Nucleus accumbens (tissue), 56 donors: ENCODE measurements around the gene FAM117B.
A peak's percentile ranks its signal among the peaks of the same experiment; 100 is the strongest.

Experiments used
- DNase-seq, 56 donors: peaks; one replicate each; lab custom pipeline; 2025; lab: John Stamatoyannopoulos, UW

The FAM117B gene

GRCh38 chr2:202754936-202755335 is 120.2 kb downstream of the FAM117B start:
- DNase-seq = peak in 6 of 56 donors; percentile 2 to 24 (median 10)

- no peak for DNase-seq
Observed at GRCh38 chr2:202756598-202756997, 121.8 kb downstream of the FAM117B start.

- DNase-seq = no peak
Observed at GRCh38 chr2:202757339-202757738, 122.6 kb downstream of the FAM117B start.

GRCh38 chr2:202758128-202758527 is 123.4 kb downstream of the FAM117B start:
- DNase-seq = no peak

GRCh38 chr2:202758604-202759003 is 123.8 kb downstream of the FAM117B start:
- no peak for DNase-seq

- DNase-seq = no peak
Observed at GRCh38 chr2:202760848-202761247, 126.1 kb downstream of the FAM117B start.

GRCh38 chr2:202762556-202762955 is 127.8 kb downstream of the FAM117B start:
- no peak for DNase-seq

- no peak for DNase-seq
Observed at GRCh38 chr2:202763916-202764315, 129.1 kb downstream of the FAM117B start.

- no peak for DNase-seq
Observed at GRCh38 chr2:202764991-202765390, 130.2 kb downstream of the FAM117B start.

GRCh38 chr2:202765436-202765835 is 130.7 kb downstream of the FAM117B start:
- DNase-seq = no peak

GRCh38 chr2:202768273-202768672 is 133.5 kb downstream of the FAM117B start:
- no peak for DNase-seq

GRCh38 chr2:202769201-202769600 is 134.4 kb downstream of the FAM117B start:
- no peak for DNase-seq

- DNase-seq = no peak
Observed at GRCh38 chr2:202771336-202771735, 136.6 kb downstream of the FAM117B start.

- no peak for DNase-seq
Observed at GRCh38 chr2:202771741-202772460, 137.1 kb downstream of the FAM117B start.

GRCh38 chr2:202773301-202773973 is 138.7 kb downstream of the FAM117B start:
- DNase-seq = no peak

GRCh38 chr2:202774104-202774503 is 139.3 kb downstream of the FAM117B start:
- no peak for DNase-seq

- no peak for DNase-seq
Observed at GRCh38 chr2:202778217-202778616, 143.4 kb downstream of the FAM117B start.

GRCh38 chr2:202780514-202781021 is 145.8 kb downstream of the FAM117B start:
- no peak for DNase-seq

GRCh38 chr2:202782940-202783558 is 148.3 kb downstream of the FAM117B start:
- DNase-seq = no peak

- no peak for DNase-seq
Observed at GRCh38 chr2:202786842-202787241, 152.1 kb downstream of the FAM117B start.

- DNase-seq = no peak
Observed at GRCh38 chr2:202790676-202791075, 155.9 kb downstream of the FAM117B start.

GRCh38 chr2:202797944-202798343 is 163.2 kb downstream of the FAM117B start:
- no peak for DNase-seq
